ENCODE measurements around the gene XBP1. TPM values are rescaled to one million over a fixed set of nuclear protein-coding genes. Genes with fewer than 3 reads are reported as not detected.
A peak's percentile ranks its signal among the peaks of the same experiment; 100 is the strongest.

The XBP1 gene
- total RNA-seq, 1 donor: 247 TPM

DNA sequence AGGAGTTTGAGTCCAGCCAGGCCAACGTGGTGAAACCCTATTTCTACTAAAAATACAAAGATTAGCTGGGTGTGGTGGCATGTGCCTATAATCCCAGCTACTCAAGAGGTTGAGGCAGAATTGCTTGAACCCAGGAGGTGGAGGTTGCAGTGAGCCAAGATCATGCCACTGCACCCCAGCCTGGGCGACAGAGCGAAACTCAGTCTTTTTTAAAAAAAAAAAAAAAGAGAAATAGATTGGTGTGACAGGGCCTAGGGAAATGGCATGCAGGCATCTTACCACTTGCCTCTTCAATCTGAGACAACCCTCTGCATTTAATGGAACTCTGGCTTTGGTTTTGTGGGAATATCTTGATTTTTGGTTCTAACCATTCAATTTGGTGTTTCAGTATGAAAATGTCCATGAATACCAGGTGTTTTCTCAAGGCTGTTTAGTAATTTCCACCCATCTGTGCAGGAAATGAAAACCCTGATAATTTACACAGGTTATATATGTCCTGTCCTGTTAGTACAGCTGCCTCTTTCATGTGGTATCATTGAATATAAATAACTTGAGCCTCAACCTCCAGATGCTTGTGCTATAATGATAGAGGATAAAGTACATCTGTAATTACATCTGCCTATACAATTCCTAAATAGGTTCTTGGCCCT is 8.4 kb downstream of the XBP1 start:
- peak; percentile 58 for DNase-seq (ENCODE audit: low read depth)
- TF ChIP-seq, protein P1, sequence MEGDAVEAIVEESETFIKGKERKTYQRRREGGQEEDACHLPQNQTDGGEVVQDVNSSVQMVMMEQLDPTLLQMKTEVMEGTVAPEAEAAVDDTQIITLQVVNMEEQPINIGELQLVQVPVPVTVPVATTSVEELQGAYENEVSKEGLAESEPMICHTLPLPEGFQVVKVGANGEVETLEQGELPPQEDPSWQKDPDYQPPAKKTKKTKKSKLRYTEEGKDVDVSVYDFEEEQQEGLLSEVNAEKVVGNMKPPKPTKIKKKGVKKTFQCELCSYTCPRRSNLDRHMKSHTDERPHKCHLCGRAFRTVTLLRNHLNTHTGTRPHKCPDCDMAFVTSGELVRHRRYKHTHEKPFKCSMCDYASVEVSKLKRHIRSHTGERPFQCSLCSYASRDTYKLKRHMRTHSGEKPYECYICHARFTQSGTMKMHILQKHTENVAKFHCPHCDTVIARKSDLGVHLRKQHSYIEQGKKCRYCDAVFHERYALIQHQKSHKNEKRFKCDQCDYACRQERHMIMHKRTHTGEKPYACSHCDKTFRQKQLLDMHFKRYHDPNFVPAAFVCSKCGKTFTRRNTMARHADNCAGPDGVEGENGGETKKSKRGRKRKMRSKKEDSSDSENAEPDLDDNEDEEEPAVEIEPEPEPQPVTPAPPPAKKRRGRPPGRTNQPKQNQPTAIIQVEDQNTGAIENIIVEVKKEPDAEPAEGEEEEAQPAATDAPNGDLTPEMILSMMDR (IDR thresholded peaks at IDR 0.05; ENCODE audit: insufficient read depth, low read depth, low read length): no peak

DNA sequence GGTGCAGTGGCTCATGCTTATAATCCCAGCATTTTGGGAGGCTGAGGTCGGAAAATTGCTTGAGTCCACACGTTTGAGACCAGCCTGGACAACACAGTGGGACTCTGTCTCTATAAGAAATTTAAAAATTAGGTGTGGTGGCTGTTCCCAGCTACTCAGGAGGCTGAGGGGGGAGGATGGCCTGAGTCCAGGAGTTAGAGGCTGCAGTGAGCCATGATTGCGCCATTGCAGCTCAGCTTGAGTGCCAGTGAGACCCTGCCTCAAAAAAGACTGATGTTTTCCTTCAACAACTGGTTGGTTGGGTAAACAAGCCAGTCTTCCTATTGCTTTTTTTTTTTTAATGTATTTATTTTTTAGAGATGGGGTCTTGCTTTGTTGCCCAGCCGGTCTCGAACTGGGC is 9.2 kb downstream of the XBP1 start:
- no peak overlapping the region for H3K4me3 ChIP-seq (ENCODE audit: low read depth, low read length)

More for the DNA sequence above, 8.4 kb downstream of the XBP1 start:
- no peak overlapping the region for H3K4me3 ChIP-seq (ENCODE audit: low read depth, low read length)

DNA sequence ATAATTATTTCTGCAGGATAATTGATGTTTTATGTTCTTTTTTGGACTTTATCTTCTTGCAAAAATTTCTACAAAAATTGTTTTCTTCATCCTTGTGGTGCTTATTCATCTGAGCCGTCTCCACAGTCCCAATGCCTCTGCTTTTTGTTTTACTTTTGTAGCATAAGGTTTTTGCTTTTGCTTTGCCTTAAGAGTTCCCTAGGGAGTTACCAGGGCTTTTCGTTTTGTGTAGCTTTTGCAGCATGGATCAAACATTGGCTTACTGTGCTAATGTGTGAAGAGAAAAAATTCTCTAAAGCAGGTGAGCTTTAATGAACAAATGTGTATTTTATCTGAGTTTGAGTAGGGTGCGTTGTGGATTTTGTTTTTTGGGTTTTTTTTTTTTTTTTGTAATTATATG is 11.8 kb downstream of the XBP1 start:
- H3K4me3 ChIP-seq (ENCODE audit: low read depth, low read length): no peak overlapping the region
- TF ChIP-seq, protein P1 (IDR thresholded peaks at IDR 0.05; ENCODE audit: insufficient read depth, low read depth, low read length): no peak
- DNase-seq (ENCODE audit: low read depth): no peak

More for the DNA sequence above, 9.2 kb downstream of the XBP1 start:
- TF ChIP-seq, protein P1 (IDR thresholded peaks at IDR 0.05; ENCODE audit: insufficient read depth, low read depth, low read length): no peak
- DNase-seq (ENCODE audit: low read depth): no peak

DNA sequence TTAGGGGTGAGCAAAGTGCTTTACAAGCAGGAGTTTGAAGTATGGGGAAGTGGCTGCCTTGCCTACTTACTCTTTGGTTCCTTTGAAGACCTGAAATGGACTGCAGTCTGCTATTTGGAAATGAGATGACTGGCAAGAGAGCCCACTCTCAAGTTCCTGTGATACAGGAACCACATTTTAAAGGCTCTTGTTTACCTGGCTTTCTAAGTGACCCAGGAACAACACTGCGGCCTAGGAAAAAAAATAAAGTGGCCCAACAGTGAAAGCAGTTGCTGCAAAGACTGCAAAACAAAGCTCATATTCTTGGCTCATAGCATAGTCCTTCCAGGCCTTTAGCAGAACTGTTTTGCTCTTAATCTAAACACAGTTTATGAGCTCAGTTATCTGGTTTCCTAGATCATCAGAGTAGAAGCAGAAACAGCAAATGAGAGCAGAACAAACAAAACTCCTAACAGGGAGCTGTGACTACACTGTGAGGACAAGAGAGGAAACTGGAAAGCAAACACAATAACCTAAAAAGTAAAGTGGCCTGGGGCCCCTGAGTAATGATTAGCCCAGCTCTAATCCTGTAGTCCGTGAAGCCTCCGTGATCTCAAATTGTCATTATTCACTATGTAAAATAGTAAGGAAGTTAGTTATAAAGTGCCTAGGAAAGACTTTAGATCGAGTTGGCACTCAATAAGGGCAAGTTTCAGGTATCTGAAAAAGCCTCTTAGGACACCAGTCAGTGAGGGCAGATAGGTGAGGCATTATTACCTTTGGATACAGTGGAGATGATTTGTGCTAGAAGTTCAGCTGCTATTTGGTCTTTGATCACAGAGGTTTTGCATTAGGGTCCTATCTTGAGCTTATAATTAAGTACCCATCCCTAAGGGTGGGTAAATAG is 16.3 kb downstream of the XBP1 start:
- TF ChIP-seq, protein P1 (IDR thresholded peaks at IDR 0.05; ENCODE audit: insufficient read depth, low read depth, low read length): no peak
- H3K4me3 ChIP-seq (ENCODE audit: low read depth, low read length): no peak overlapping the region
- peak; percentile 86 for DNase-seq (ENCODE audit: low read depth)

DNA sequence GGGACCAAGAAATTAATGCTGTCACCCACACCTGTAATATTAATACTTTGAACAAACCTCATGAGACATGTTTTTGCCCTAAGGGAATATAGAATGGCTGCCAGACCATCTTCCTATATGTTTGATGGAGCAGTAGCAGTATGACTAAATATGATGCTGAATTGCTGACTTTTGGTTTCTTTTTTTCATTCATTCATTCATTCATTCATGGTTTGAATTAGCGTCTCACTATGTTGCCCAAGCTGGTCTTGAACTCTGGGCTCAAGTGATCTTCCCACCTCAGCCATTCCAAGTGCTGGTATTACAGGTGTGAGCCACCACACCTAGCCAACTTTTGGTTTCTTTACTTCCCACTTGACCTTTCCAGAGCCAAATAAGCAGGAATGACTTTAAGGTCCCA is 20.1 kb downstream of the XBP1 start:
- TF ChIP-seq, protein P1 (IDR thresholded peaks at IDR 0.05; ENCODE audit: insufficient read depth, low read depth, low read length): no peak
- DNase-seq (ENCODE audit: low read depth): no peak
- no peak overlapping the region for H3K4me3 ChIP-seq (ENCODE audit: low read depth, low read length)

DNA sequence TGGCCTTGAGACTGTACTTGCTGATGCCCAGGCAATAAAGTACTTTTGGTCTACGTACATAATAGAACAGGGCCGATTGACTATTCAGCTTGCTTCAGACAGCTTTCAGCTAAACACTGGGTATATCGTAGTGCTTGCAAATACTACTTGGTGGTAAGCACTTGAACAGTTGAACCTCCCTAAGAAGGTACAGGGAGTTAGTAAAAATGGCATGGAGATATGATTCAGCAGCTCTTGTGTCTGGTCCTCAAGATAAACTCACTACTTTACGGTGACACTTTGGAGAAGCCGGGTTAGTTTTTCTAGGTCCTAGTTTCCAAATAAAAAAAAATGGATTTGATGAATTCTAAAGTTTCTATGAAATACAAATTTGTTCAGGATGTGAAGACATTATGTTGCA is 20.5 kb downstream of the XBP1 start:
- no peak overlapping the region for H3K4me3 ChIP-seq (ENCODE audit: low read depth, low read length)
- no peak for DNase-seq (ENCODE audit: low read depth)
- TF ChIP-seq, protein P1 (IDR thresholded peaks at IDR 0.05; ENCODE audit: insufficient read depth, low read depth, low read length): no peak

Measured in fibroblast of villous mesenchyme (primary cell).